ENCODE measurements around the gene CHSY1. TPM values are rescaled to one million over a fixed set of nuclear protein-coding genes. Genes with fewer than 3 reads are reported as not detected.
A peak's percentile ranks its signal among the peaks of the same experiment; 100 is the strongest.

The CHSY1 gene
- polyA plus RNA-seq, 1 experiment, result 49.2 TPM

DNA sequence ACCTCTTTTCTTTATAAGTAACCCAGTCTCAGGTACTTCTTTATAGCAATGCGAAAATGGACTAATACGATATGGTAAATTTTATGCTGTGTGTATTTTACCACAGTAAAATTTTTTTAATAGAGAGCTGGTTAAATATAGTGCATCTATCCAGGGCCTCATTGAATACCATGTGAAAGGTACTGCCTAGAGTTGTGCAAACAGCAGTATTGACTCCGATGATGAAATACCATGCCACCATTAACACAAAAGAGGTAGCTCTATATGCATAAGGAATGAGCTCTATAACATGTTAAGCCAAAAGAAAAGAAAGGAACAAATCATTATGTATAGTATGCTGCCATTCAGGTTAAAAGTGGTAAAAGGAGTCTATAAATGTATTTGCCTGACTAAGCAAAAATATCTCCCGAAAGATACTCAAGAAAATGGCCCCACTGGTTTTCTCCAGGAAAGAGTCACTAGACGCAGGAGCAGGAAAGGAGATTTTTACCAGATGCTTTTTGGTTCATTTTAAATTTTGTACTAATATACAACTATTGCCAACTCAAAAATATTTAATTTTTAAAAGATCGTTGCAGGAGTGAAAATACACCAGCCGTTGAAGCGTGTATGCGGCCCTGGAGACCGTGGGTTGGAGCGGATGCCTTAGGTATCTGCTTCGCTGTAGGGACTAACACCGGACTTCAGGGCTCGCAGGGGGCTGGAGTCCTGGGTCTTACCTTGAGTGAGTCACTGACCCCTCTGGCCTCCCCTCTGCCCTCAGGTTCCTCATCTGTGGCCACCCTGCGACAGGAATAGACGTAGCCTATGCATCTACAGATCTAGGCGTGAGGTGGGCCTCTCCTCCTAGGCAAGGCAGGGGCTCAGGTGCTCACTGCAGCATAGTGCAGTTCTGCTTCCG is 120.1 kb downstream of the CHSY1 start:
- no peaks in the 10 kb centered on the region for H3K27me3 ChIP-seq (ENCODE audit: control insufficient read depth, insufficient read depth, low read length)
- CTCF ChIA-PET, result interaction anchor here (0.5 kb wide), 1 partner anchor 23 kb away, joined by 3 read pairs; no protein-coding TSS in a partner anchor
- POLR2A ChIA-PET, result no interaction called here
- DNase-seq (ENCODE audit: low read depth, low spot score), result no peak
- H3K4me3 ChIP-seq (ENCODE audit: low read depth, low read length), result no peak overlapping the region
- TF ChIP-seq CTCF (IDR thresholded peaks at IDR 0.05; ENCODE audit: low read depth, low read length), result no peak
- peaks cover 10% of the 10 kb centered on the region for H3K9me3 ChIP-seq (ENCODE audit: control insufficient read depth, insufficient read depth, low read length)
- no peak overlapping the region for H3K27ac ChIP-seq (ENCODE audit: low read depth, low read length)

- ChIA-PET POLR2A (no interaction called here), CTCF (no interaction called here)
- TF ChIP-seq CTCF (IDR thresholded peaks at IDR 0.05; ENCODE audit: low read depth, low read length), result no peak
- no peaks in the 10 kb centered on the region for H3K27me3 ChIP-seq (ENCODE audit: control insufficient read depth, insufficient read depth, low read length)
- no peak overlapping the region for H3K4me3 ChIP-seq (ENCODE audit: low read depth, low read length)
- peaks cover 9% of the 10 kb centered on the region for H3K9me3 ChIP-seq (ENCODE audit: control insufficient read depth, insufficient read depth, low read length)
- H3K27ac ChIP-seq (ENCODE audit: low read depth, low read length), result no peak overlapping the region
- no peak for DNase-seq (ENCODE audit: low read depth, low spot score)
Measured at GRCh38 chr15:101129851-101130380, 121.9 kb downstream of the CHSY1 start.

DNA sequence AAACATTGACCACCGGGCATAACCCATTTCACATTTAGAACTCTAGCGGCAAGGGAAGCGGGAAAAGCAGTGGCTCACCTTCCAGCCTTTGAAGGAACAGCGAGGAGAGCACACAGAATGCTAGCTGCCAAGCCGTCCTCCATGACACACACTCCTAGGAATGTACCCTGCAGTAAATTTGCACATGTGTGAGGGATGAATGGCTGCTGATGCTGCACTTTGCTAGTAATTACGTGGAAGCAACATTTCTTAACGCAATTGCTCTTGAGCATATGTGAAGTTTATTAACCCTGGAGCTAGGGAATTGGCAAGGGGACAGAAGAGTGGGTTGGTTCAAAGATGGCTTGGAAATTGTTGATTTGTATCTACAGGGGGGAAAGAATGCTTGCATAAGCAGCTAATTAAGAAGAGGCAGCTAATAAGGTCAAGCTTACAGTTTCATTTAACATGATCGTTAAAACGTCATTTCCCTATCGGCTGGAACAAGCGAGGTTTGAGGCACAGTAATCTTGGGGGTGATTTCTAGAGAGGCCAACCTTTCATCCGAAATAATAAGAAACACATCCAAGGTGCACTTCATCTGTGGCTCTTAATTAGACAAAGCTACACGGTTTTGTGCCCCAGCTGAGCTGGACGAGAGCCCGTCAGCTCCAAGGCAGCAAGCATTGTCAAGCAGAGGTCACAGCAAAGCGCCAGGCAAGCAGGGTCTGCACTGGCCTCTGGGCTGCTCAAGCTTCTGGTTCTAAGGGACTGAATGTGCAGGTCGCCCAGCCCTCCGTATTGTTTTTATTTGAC is 123.4 kb downstream of the CHSY1 start:
- Histone ChIP-seq H3K27me3 (ENCODE audit: control insufficient read depth, insufficient read depth, low read length) (no peaks in the 10 kb centered on the region), H3K4me3 (ENCODE audit: low read depth, low read length) (no peak overlapping the region), H3K27ac (ENCODE audit: low read depth, low read length) (peak overlapping the region; percentile 99), H3K9me3 (ENCODE audit: control insufficient read depth, insufficient read depth, low read length) (peaks cover 8% of the 10 kb centered on the region; the same call in 1 of the 2 replicates)
- DNase-seq (ENCODE audit: low read depth, low spot score), result peak; percentile 94
- POLR2A ChIA-PET, result interaction anchor here (0.7 to 1.0 kb wide), 4 partner anchors 23 to 73 kb away, joined by 3 to 4 read pairs (median 3); no protein-coding TSS in a partner anchor
- TF ChIP-seq CTCF (IDR thresholded peaks at IDR 0.05; ENCODE audit: low read depth, low read length), result no peak
- CTCF ChIA-PET, result interaction anchor here (0.6 to 1.3 kb wide), 3 partner anchors 40 to 200 kb away, joined by 3 to 5 read pairs (median 4); no protein-coding TSS in a partner anchor

DNA sequence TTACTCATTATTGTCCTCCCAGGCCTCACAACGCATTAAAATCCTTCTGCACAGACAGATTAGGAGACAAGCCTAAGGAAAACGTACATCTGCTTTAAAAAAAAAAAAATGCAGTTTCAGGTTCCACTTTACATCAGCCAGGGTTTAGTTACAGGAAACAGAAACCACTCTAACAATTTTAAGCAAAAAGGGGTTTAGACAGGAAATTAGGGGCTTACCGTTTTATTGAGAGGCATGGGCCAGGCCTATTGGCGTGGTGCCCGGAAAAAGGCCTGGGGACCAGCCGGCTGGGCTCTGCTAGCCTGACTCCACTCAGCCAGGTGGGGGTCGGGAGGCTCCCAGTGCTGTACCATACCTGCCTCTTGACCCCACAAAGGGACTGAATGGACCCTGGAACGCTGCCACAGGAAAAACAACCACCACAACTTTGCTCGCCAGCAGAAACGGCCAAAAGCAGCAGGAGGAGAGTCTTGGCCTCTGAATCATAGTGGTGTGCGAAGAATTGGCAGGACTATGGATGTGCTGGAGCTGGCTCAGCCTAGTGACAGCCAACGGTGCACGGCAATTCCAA is 124.3 kb downstream of the CHSY1 start:
- Histone ChIP-seq H3K4me3 (ENCODE audit: low read depth, low read length) (no peak overlapping the region), H3K27ac (ENCODE audit: low read depth, low read length) (peak overlapping the region; percentile 99), H3K9me3 (ENCODE audit: control insufficient read depth, insufficient read depth, low read length) (peaks cover 11% of the 10 kb centered on the region; the same call in 1 of the 2 replicates), H3K27me3 (ENCODE audit: control insufficient read depth, insufficient read depth, low read length) (no peaks in the 10 kb centered on the region)
- peak; percentile 85 for DNase-seq (ENCODE audit: low read depth, low spot score)
- ChIA-PET POLR2A (interaction anchor here (0.6 to 1.0 kb wide), 6 partner anchors 11 to 74 kb away, joined by 3 to 4 read pairs (median 4); no protein-coding TSS in a partner anchor), CTCF (interaction anchor here (1.0 to 1.4 kb wide), 3 partner anchors 39 to 112 kb away, joined by 4 to 5 read pairs (median 5); no protein-coding TSS in a partner anchor)
- TF ChIP-seq CTCF (IDR thresholded peaks at IDR 0.05; ENCODE audit: low read depth, low read length), result no peak
